HepG2 (cell line): ENCODE measurements around the gene BYSL. TPM values are rescaled to one million over a fixed set of nuclear protein-coding genes. Genes with fewer than 3 reads are reported as not detected.

Experiments used
- AKAP8 ChIP-seq: sonication (generic); formaldehyde crosslinking; IDR thresholded peaks from 2 replicates; pipeline ENCODE4 v1.5.1; 2020; ENCODE audit warnings: mild to moderate bottlenecking, missing genetic modification reagents
- ATRX ChIP-seq: sonication (generic); formaldehyde crosslinking; IDR thresholded peaks from 2 replicates; pipeline ENCODE4 v1.4.0; 2020; ENCODE audit warnings: missing genetic modification reagents, borderline replicate concordance
- DMTF1 ChIP-seq: sonication (generic); formaldehyde crosslinking; IDR thresholded peaks from 2 replicates; pipeline ENCODE4 v1.4.0; 2020; ENCODE audit warnings: mild to moderate bottlenecking, missing genetic modification reagents
- FOXK1 ChIP-seq: sonication (generic); formaldehyde crosslinking; IDR thresholded peaks from 2 replicates; pipeline ENCODE4 v1.4.0; 2020; ENCODE audit warnings: low read depth, missing genetic modification reagents, borderline replicate concordance
- HCFC1 ChIP-seq: fragments of 150-350 bp; IDR thresholded peaks from 2 replicates; pipeline ENCODE4 v1.6.1; 2014; ENCODE audit warnings: low read depth, low read length
- HNRNPK ChIP-seq: fragments of 200-400 bp; formaldehyde crosslinking; IDR thresholded peaks from 2 replicates; pipeline ENCODE4 v1.6.1; 2018; ENCODE audit warnings: low read length, low read depth, moderate library complexity, mild to moderate bottlenecking; ENCODE audit not compliant: poor library complexity, severe bottlenecking
- KMT2A ChIP-seq: sonication (generic); formaldehyde crosslinking; IDR thresholded peaks from 2 replicates; pipeline ENCODE4 v1.4.0; 2020; ENCODE audit warnings: missing genetic modification reagents
- MLLT10 ChIP-seq: sonication (generic); formaldehyde crosslinking; IDR thresholded peaks from 2 replicates; pipeline ENCODE4 v1.4.0; 2020; ENCODE audit warnings: missing genetic modification reagents
- MXD3 ChIP-seq: IDR thresholded peaks from 2 replicates; pipeline ENCODE4 v1.6.1; 2016; ENCODE audit warnings: mild to moderate bottlenecking, missing biosample characterization, missing genetic modification reagents
- NFE2L2 ChIP-seq: fragments of 150-350 bp; IDR thresholded peaks from 2 replicates; pipeline ENCODE4 v1.6.1; 2014; ENCODE audit warnings: low read length
- NRL ChIP-seq: sonication (generic); formaldehyde crosslinking; IDR thresholded peaks from 2 replicates; pipeline ENCODE4 v1.5.0; 2020; ENCODE audit warnings: missing genetic modification reagents, mild to moderate bottlenecking, moderate library complexity, borderline replicate concordance
- PHF5A ChIP-seq: IDR thresholded peaks from one replicate; pipeline ENCODE4 v1.6.1; 2018; ENCODE audit warnings: low read depth, missing genetic modification reagents; ENCODE audit not compliant: unreplicated experiment
- RARA ChIP-seq: IDR thresholded peaks from 2 replicates; pipeline ENCODE4 v1.6.1; 2016; ENCODE audit warnings: missing genetic modification reagents, missing compliant biosample characterization
- SP140L ChIP-seq: sonication (generic); formaldehyde crosslinking; IDR thresholded peaks from 2 replicates; pipeline ENCODE4 v1.4.0; 2020; ENCODE audit warnings: missing genetic modification reagents, borderline replicate concordance
- SRSF1 ChIP-seq: fragments of 200-400 bp; formaldehyde crosslinking; optimal IDR thresholded peaks from 2 replicates; pipeline ENCODE3; 2017; ENCODE audit warnings: mild to moderate bottlenecking, low read depth, low read length, moderate library complexity
- TAF15 ChIP-seq: fragments of 200-400 bp; formaldehyde crosslinking; IDR thresholded peaks from one replicate; pipeline ENCODE4 v1.6.1; 2018; ENCODE audit warnings: mild to moderate bottlenecking, low read depth, low read length; ENCODE audit not compliant: poor library complexity, severe bottlenecking
- TSC22D2 ChIP-seq: sonication (generic); formaldehyde crosslinking; IDR thresholded peaks from 2 replicates; pipeline ENCODE4 v1.5.1; 2020; ENCODE audit warnings: missing genetic modification reagents, mild to moderate bottlenecking, borderline replicate concordance
- U2AF2 ChIP-seq: fragments of 200-400 bp; formaldehyde crosslinking; IDR thresholded peaks from 2 replicates; pipeline ENCODE4 v1.6.1; 2017; ENCODE audit warnings: low read depth, mild to moderate bottlenecking, low read length
- YEATS4 ChIP-seq: sonication (generic); formaldehyde crosslinking; IDR thresholded peaks from 2 replicates; pipeline ENCODE4 v1.4.0; 2020; ENCODE audit warnings: missing genetic modification reagents, borderline replicate concordance
- ZBTB3 ChIP-seq: sonication (generic); formaldehyde crosslinking; IDR thresholded peaks from 2 replicates; pipeline ENCODE4 v1.4.0; 2020; ENCODE audit warnings: low read depth, mild to moderate bottlenecking, moderate library complexity, missing genetic modification reagents, borderline replicate concordance
- ZNF34 ChIP-seq: sonication (generic); formaldehyde crosslinking; IDR thresholded peaks from 2 replicates; pipeline ENCODE4 v1.4.0; 2020; ENCODE audit warnings: mild to moderate bottlenecking, missing genetic modification reagents, borderline replicate concordance
- ZNF614 ChIP-seq: IDR thresholded peaks from 2 replicates; pipeline ENCODE4 v1.6.1; 2018; ENCODE audit warnings: missing biosample characterization, missing genetic modification reagents, inconsistent platforms, borderline replicate concordance
- ZNF672 ChIP-seq: sonication (generic); formaldehyde crosslinking; IDR thresholded peaks from 2 replicates; pipeline ENCODE4 v1.8.1; 2022; ENCODE audit warnings: missing genetic modification reagents
- ZNF780A ChIP-seq: sonication (generic); formaldehyde crosslinking; IDR thresholded peaks from 2 replicates; pipeline ENCODE4 v1.8.0; 2022; ENCODE audit warnings: mild to moderate bottlenecking, missing genetic modification reagents, moderate library complexity
- ZNF781 ChIP-seq: sonication (generic); formaldehyde crosslinking; IDR thresholded peaks from 2 replicates; pipeline ENCODE4 v1.5.1; 2020; ENCODE audit warnings: borderline replicate concordance, mild to moderate bottlenecking, missing genetic modification reagents; ENCODE audit errors: not compliant biosample characterization
- ZNF839 ChIP-seq: sonication (generic); formaldehyde crosslinking; IDR thresholded peaks from 2 replicates; pipeline ENCODE4 v1.4.0; 2020; ENCODE audit warnings: missing genetic modification reagents, mild to moderate bottlenecking, borderline replicate concordance
- polyA plus RNA-seq, 8 experiments: library from polyadenylated mRNA; depleted of rRNA in 3 of 8; stranded (reverse) in 7 of 8; unstranded in 1 of 8; fragments of >200 nt; fragmentation: Illumina TruSeq in 4 of 8; extraction: Trizol in 4 of 8; gene quantifications; 2 replicates each; pipeline versions ENCODE4 v1.2.1 to v1.2.3, GENCODE V29; 2011 to 2016; ENCODE audit warnings: low read depth in 4 of 8, missing spikeins in 1 of 8, mixed read lengths in 1 of 8; ENCODE audit not compliant: insufficient read depth in 1 of 8
- total RNA-seq, 5 experiments: library from RNA; depleted of rRNA; stranded (reverse); fragments of >200 nt; fragmentation: Illumina TruSeq; extraction: Trizol; gene quantifications; 2 replicates each; pipeline ENCODE4 v1.2.3, GENCODE V29; 2016; ENCODE audit warnings: low read depth in 1 of 5

The BYSL gene
- total and polyA plus RNA-seq, 2 of the 13 experiments (the other 11 are each of a cell fraction or from before 2014, with no cell fraction given) = 27.9 to 28.6 TPM

- no peak for TF ChIP-seq PHF5A
- TF ChIP-seq SRSF1 = no peak
- no peak for TF ChIP-seq ZNF780A (CRISPR knock-in tag)
- TF ChIP-seq YEATS4 (CRISPR knock-in tag) = peak; percentile 47
- no peak for TF ChIP-seq SP140L
- TF ChIP-seq ZNF34 (CRISPR knock-in tag) = 0 out of 2 replicates have a peak, but pooled peaks have one; percentile 40
- TF ChIP-seq ZNF672 (CRISPR knock-in tag) = no peak
- no peak for TF ChIP-seq HNRNPK
- no peak for TF ChIP-seq TAF15
- TF ChIP-seq NFE2L2 = no peak
- no peak for TF ChIP-seq ZNF839
- TF ChIP-seq RARA (CRISPR knock-in tag) = no peak
- no peak for TF ChIP-seq DMTF1 (CRISPR knock-in tag)
- TF ChIP-seq FOXK1 (CRISPR knock-in tag) = no peak
- peak; percentile 60; the same call in 1 of the 2 replicates for TF ChIP-seq NRL (CRISPR knock-in tag)
- no peak for TF ChIP-seq MLLT10
- TF ChIP-seq ZNF781 (CRISPR knock-in tag) = peak; percentile 39
- TF ChIP-seq MXD3 (CRISPR knock-in tag) = no peak
- no peak for TF ChIP-seq ZNF614 (CRISPR knock-in tag)
- TF ChIP-seq KMT2A = 0 out of 2 replicates have a peak, but pooled peaks have one; percentile 37
- TF ChIP-seq ATRX (CRISPR knock-in tag) = no peak
- TF ChIP-seq ZBTB3 (CRISPR knock-in tag) = no peak
- TF ChIP-seq AKAP8 (CRISPR knock-in tag) = no peak
- 0 out of 2 replicates have a peak, but pooled peaks have one; percentile 58 for TF ChIP-seq U2AF2
- TF ChIP-seq TSC22D2 (CRISPR knock-in tag) = no peak; the same call in 1 of the 2 replicates
- no peak for TF ChIP-seq HCFC1
These were observed 25.7 kb upstream of the BYSL start, which contains the start of gene USP49 (continued) for GRCh38 chr6:41895300-41896233.
